ENCODE results near the gene ADAP1.

ADAP1 gene

GRCh38 chr7:853366-854117 lies 100.9 kb downstream of the ADAP1 start:
- H3K79me2 ChIP-seq (ENCODE audit: insufficient read depth, low read length): no peaks in the 10 kb centered on the region
- H3K4me1 ChIP-seq (ENCODE audit: insufficient read depth, low read length, severe bottlenecking): no peaks in the 10 kb centered on the region
- no peak overlapping the region for H3K9ac ChIP-seq (ENCODE audit: low read length)
- no peaks in the 10 kb centered on the region for H3K9me2 ChIP-seq (ENCODE audit: low read depth, low read length)
- no peak overlapping the region for H3K27ac ChIP-seq (ENCODE audit: low read depth, low read length, poor library complexity, severe bottlenecking)
- no peaks in the 10 kb centered on the region for H3K9me3 ChIP-seq (ENCODE audit: low read length)
- H3K27me3 ChIP-seq (ENCODE audit: insufficient read depth, low read length): no peaks in the 10 kb centered on the region
- no peak overlapping the region for H3K4me2 ChIP-seq (ENCODE audit: low read length)
- H3K36me3 ChIP-seq (ENCODE audit: insufficient read depth, low read length): peaks cover 77% of the 10 kb centered on the region
- no peak overlapping the region for H2AFZ ChIP-seq (ENCODE audit: low read length)
- TF ChIP-seq EZH2 (IDR thresholded peaks at IDR 0.05; ENCODE audit: borderline replicate concordance, low read length) (no peak), CTCF (IDR thresholded peaks at IDR 0.05; ENCODE audit: low read length) (no peak)
- H3F3A ChIP-seq (ENCODE audit: insufficient read depth, low read length): no peaks in the 10 kb centered on the region
- no peak overlapping the region for H3K4me3 ChIP-seq (ENCODE audit: low read depth, low read length, poor library complexity, severe bottlenecking)
- H4K20me1 ChIP-seq (ENCODE audit: insufficient read depth, low read length): no peaks in the 10 kb centered on the region

GRCh38 chr7:851204-851603 lies 103.3 kb downstream of the ADAP1 start:
- H4K20me1 ChIP-seq (ENCODE audit: insufficient read depth, low read length): no peaks in the 10 kb centered on the region
- no peaks in the 10 kb centered on the region for H3K9me3 ChIP-seq (ENCODE audit: low read length)
- H3K79me2 ChIP-seq (ENCODE audit: insufficient read depth, low read length): no peaks in the 10 kb centered on the region
- no peak overlapping the region for H3K4me2 ChIP-seq (ENCODE audit: low read length)
- H3K9me2 ChIP-seq (ENCODE audit: low read depth, low read length): no peaks in the 10 kb centered on the region
- peaks cover 65% of the 10 kb centered on the region for H3K36me3 ChIP-seq (ENCODE audit: insufficient read depth, low read length)
- no peaks in the 10 kb centered on the region for H3F3A ChIP-seq (ENCODE audit: insufficient read depth, low read length)
- no peaks in the 10 kb centered on the region for H3K4me1 ChIP-seq (ENCODE audit: insufficient read depth, low read length, severe bottlenecking)
- H3K9ac ChIP-seq (ENCODE audit: low read length): no peak overlapping the region
- no peak overlapping the region for H2AFZ ChIP-seq (ENCODE audit: low read length)
- no peaks in the 10 kb centered on the region for H3K27me3 ChIP-seq (ENCODE audit: insufficient read depth, low read length)
- H3K4me3 ChIP-seq (ENCODE audit: low read depth, low read length, poor library complexity, severe bottlenecking): no peak overlapping the region
- no peak for TF ChIP-seq CTCF (IDR thresholded peaks at IDR 0.05; ENCODE audit: low read length)
- TF ChIP-seq EZH2 (IDR thresholded peaks at IDR 0.05; ENCODE audit: borderline replicate concordance, low read length): no peak
- H3K27ac ChIP-seq (ENCODE audit: low read depth, low read length, poor library complexity, severe bottlenecking): no peak overlapping the region

DNA sequence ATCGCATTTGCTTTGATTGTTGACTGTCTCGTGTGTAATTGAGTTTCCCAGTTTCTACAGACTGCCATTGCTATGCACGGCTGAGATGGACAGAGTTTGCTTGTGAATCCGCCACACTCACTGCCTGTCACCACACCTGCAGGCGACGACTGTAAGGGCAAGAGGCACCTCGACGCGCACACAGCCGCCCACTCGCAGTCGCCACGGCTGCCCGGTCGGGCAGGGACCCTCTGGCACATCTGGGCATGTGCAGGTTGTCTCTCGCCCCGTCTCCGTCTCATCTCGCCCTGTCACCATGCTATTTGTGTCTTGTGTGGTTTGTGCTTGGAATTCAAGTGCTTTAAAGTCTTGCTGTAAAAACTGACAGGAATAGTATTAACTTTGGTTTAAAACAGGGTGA lies 104.7 kb downstream of the ADAP1 start:
- no peak for TF ChIP-seq EZH2 (IDR thresholded peaks at IDR 0.05; ENCODE audit: borderline replicate concordance, low read length)
- TF ChIP-seq CTCF (IDR thresholded peaks at IDR 0.05; ENCODE audit: low read length): no peak
- no peaks in the 10 kb centered on the region for H3F3A ChIP-seq (ENCODE audit: insufficient read depth, low read length)
- H3K79me2 ChIP-seq (ENCODE audit: insufficient read depth, low read length): no peaks in the 10 kb centered on the region
- H3K9ac ChIP-seq (ENCODE audit: low read length): no peak overlapping the region
- no peak overlapping the region for H2AFZ ChIP-seq (ENCODE audit: low read length)
- H3K9me3 ChIP-seq (ENCODE audit: low read length): no peaks in the 10 kb centered on the region
- no peaks in the 10 kb centered on the region for H3K9me2 ChIP-seq (ENCODE audit: low read depth, low read length)
- H3K4me2 ChIP-seq (ENCODE audit: low read length): no peak overlapping the region
- no peak overlapping the region for H3K4me3 ChIP-seq (ENCODE audit: low read depth, low read length, poor library complexity, severe bottlenecking)
- H3K4me1 ChIP-seq (ENCODE audit: insufficient read depth, low read length, severe bottlenecking): no peaks in the 10 kb centered on the region
- no peak overlapping the region for H3K27ac ChIP-seq (ENCODE audit: low read depth, low read length, poor library complexity, severe bottlenecking)
- no peaks in the 10 kb centered on the region for H3K27me3 ChIP-seq (ENCODE audit: insufficient read depth, low read length)
- H3K36me3 ChIP-seq (ENCODE audit: insufficient read depth, low read length): peaks cover 59% of the 10 kb centered on the region
- H4K20me1 ChIP-seq (ENCODE audit: insufficient read depth, low read length): no peaks in the 10 kb centered on the region
